Loucy (cell line): ENCODE measurements around the gene SP140L.
"Not testable (repeated sequence)": the region's sequence is repeated elsewhere in the genome, so short reads cannot be mapped to it uniquely, and the experiment has no call there.

ENCODE experiments used
- H2AFZ ChIP-seq: fragments of 200-600 bp; sonication (generic); 2 replicates; pipeline ENCODE4 v1.6.0; 2016; ENCODE audit warnings: antibody characterized with exemption, mild to moderate bottlenecking, low read length, moderate library complexity
- H3F3A ChIP-seq: fragments of 200-600 bp; 2 replicates; pipeline ENCODE4 v1.6.0; 2016; ENCODE audit warnings: antibody characterized with exemption, low read depth, mild to moderate bottlenecking
- H3K27me3 ChIP-seq: fragments of 200-600 bp; sonication (generic); 2 replicates; pipeline ENCODE4 v1.6.1; 2014; ENCODE audit warnings: low read length, mild to moderate bottlenecking; ENCODE audit not compliant: insufficient read depth, poor library complexity, severe bottlenecking
- H3K36me3 ChIP-seq: fragments of 200-600 bp; sonication (generic); 2 replicates; pipeline ENCODE4 v1.6.1; 2016; ENCODE audit warnings: low read length; ENCODE audit not compliant: insufficient read depth
- H3K4me1 ChIP-seq: fragments of 200-600 bp; sonication (generic); 2 replicates; pipeline ENCODE4 v1.5.1; 2014; ENCODE audit warnings: low read length, mild to moderate bottlenecking; ENCODE audit not compliant: insufficient read depth, poor library complexity, severe bottlenecking
- H3K4me2 ChIP-seq: fragments of 200-600 bp; sonication (generic); 2 replicates; pipeline ENCODE4 v1.6.0; 2014; ENCODE audit warnings: antibody characterized with exemption, low read length, low read depth, mild to moderate bottlenecking; ENCODE audit not compliant: poor library complexity, severe bottlenecking
- H3K4me3 ChIP-seq: fragments of 200-600 bp; sonication (generic); 2 replicates; pipeline ENCODE4 v1.5.1; 2014; ENCODE audit warnings: low read length, mild to moderate bottlenecking, mixed read lengths; ENCODE audit not compliant: poor library complexity, severe bottlenecking
- H3K79me2 ChIP-seq: fragments of 200-600 bp; sonication (generic); 2 replicates; pipeline ENCODE4 v1.6.1; 2014; ENCODE audit warnings: low read length; ENCODE audit not compliant: insufficient read depth
- H3K9ac ChIP-seq: fragments of 200-600 bp; sonication (generic); 2 replicates; pipeline ENCODE4 v1.6.0; 2014; ENCODE audit warnings: mild to moderate bottlenecking, low read depth, low read length, moderate library complexity; ENCODE audit not compliant: poor library complexity, severe bottlenecking
- H3K9me2 ChIP-seq: fragments of 200-600 bp; sonication (generic); replicated peaks from 2 replicates; pipeline ENCODE4 v1.6.1; 2016; ENCODE audit warnings: low read depth, low read length, mixed read lengths
- H3K9me3 ChIP-seq: fragments of 200-600 bp; sonication (generic); 2 replicates; pipeline ENCODE4 v1.6.1; 2014; ENCODE audit warnings: mild to moderate bottlenecking, antibody characterized with exemption, low read length, low read depth; ENCODE audit not compliant: insufficient read depth
- H4K20me1 ChIP-seq: fragments of 200-600 bp; sonication (generic); 2 replicates; pipeline ENCODE4 v1.6.0; 2014; ENCODE audit warnings: antibody characterized with exemption, low read length, mild to moderate bottlenecking; ENCODE audit not compliant: insufficient read depth, poor library complexity, severe bottlenecking
- CTCF ChIP-seq: fragments of 200-600 bp; sonication (generic); conservative IDR thresholded peaks from 2 replicates; pipeline ENCODE4 v1.5.1; 2014; ENCODE audit warnings: mild to moderate bottlenecking, antibody characterized with exemption, low read length
- EZH2phosphoT487 ChIP-seq: fragments of 200-600 bp; IDR thresholded peaks from 2 replicates; pipeline ENCODE4 v1.6.1; 2018; ENCODE audit warnings: antibody characterized with exemption, mild to moderate bottlenecking, moderate library complexity, borderline replicate concordance

SP140L gene

DNA sequence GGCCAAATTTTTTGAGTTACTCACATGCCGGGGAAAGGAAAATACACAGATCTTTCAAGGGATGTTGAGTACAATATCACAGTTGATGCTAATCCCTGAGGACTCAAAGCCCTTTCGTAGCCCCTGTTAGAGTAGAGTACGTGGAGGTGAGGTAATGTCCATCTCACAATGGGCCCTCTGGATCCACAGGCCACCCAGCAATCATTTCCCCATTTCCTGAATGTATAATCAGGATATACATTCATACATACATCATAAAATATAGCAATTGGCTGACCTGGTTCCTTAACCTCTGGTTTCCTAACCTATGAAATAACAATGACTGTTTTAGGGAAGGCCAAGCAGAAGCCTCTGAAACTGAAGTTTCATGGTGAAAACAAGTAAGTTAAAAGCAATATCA is 78.8 kb downstream of the SP140L start:
- peaks cover 1% of the 10 kb centered on the region for H3K4me1 ChIP-seq
- TF ChIP-seq EZH2phosphoT487 (no peak), CTCF (no peak)

GRCh38 chr2:230408244-230408842 is 81.3 kb downstream of the SP140L start:
- no peaks in the 10 kb centered on the region for H3K27me3 ChIP-seq
- H3K9me3 ChIP-seq: no peaks in the 10 kb centered on the region
- no peak overlapping the region for H3K9ac ChIP-seq
- TF ChIP-seq CTCF (no peak), EZH2phosphoT487 (no peak)
- no peaks in the 10 kb centered on the region for H3K36me3 ChIP-seq
- no peak overlapping the region for H2AFZ ChIP-seq
- no peaks in the 10 kb centered on the region for H4K20me1 ChIP-seq
- H3K79me2 ChIP-seq: no peaks in the 10 kb centered on the region
- H3K4me1 ChIP-seq: peaks cover 14% of the 10 kb centered on the region
- no peak overlapping the region for H3K4me2 ChIP-seq
- H3F3A ChIP-seq: no peaks in the 10 kb centered on the region
- no peaks in the 10 kb centered on the region for H3K9me2 ChIP-seq
- no peak overlapping the region for H3K4me3 ChIP-seq

More for the DNA sequence above, 78.8 kb downstream of the SP140L start:
- Histone ChIP-seq H2AFZ (no peak overlapping the region), H3K4me3 (no peak overlapping the region), H3F3A (no peaks in the 10 kb centered on the region), H3K27me3 (no peaks in the 10 kb centered on the region), H4K20me1 (no peaks in the 10 kb centered on the region), H3K9ac (no peak overlapping the region), H3K79me2 (no peaks in the 10 kb centered on the region), H3K9me2 (no peaks in the 10 kb centered on the region), H3K36me3 (0 out of 2 replicates have a peak, but pooled peaks cover 3% of the 10 kb centered on the region), H3K4me2 (no peak overlapping the region), H3K9me3 (no peaks in the 10 kb centered on the region)

- peaks cover 23% of the 10 kb centered on the region for H3K4me1 ChIP-seq
- not testable (repeated sequence) for H3K36me3 ChIP-seq, H4K20me1 ChIP-seq, H3K4me3 ChIP-seq, H3K9me2 ChIP-seq, H3K79me2 ChIP-seq, H3K4me2 ChIP-seq, H3K9me3 ChIP-seq, H3K27me3 ChIP-seq, H2AFZ ChIP-seq, H3F3A ChIP-seq, H3K9ac ChIP-seq
Observed at GRCh38 chr2:230409316-230409715, 82.3 kb downstream of the SP140L start.

GRCh38 chr2:230410263-230410662 is 83.3 kb downstream of the SP140L start:
- H3K9me2 ChIP-seq: no peaks in the 10 kb centered on the region
- no peaks in the 10 kb centered on the region for H3K9me3 ChIP-seq
- H3K4me2 ChIP-seq: no peak overlapping the region
- no peak overlapping the region for H3K4me3 ChIP-seq
- no peaks in the 10 kb centered on the region for H3K27me3 ChIP-seq
- peaks cover 23% of the 10 kb centered on the region for H3K4me1 ChIP-seq
- no peaks in the 10 kb centered on the region for H3K79me2 ChIP-seq
- H2AFZ ChIP-seq: no peak overlapping the region
- no peaks in the 10 kb centered on the region for H3F3A ChIP-seq
- H3K36me3 ChIP-seq: no peaks in the 10 kb centered on the region
- no peak overlapping the region for H3K9ac ChIP-seq
- no peaks in the 10 kb centered on the region for H4K20me1 ChIP-seq
- no peak for TF ChIP-seq CTCF
- no peak for TF ChIP-seq EZH2phosphoT487
